Measurements from ENCODE around the gene SEMA6D.
"Not testable (repeated sequence)": the region's sequence is repeated elsewhere in the genome, so short reads cannot be mapped to it uniquely, and the experiment has no call there.

SEMA6D gene

GRCh38 chr15:47718497-47719437, 1.5 kb downstream of the SEMA6D start:
- DNase-seq (ENCODE audit: low read depth, low spot score) = no peak

GRCh38 chr15:47719730-47720129, 2.4 kb downstream of the SEMA6D start:
- DNase-seq (ENCODE audit: low read depth, low spot score) = no peak

GRCh38 chr15:47720555-47720954, 3.2 kb downstream of the SEMA6D start:
- DNase-seq (ENCODE audit: low read depth, low spot score) = no peak

- no peak for DNase-seq (ENCODE audit: low read depth, low spot score)
These were observed 4.4 kb downstream of the SEMA6D start for GRCh38 chr15:47721676-47722075.

GRCh38 chr15:47724346-47724745, 7.0 kb downstream of the SEMA6D start:
- no peak for DNase-seq (ENCODE audit: low read depth, low spot score)

GRCh38 chr15:47725051-47725450, 7.7 kb downstream of the SEMA6D start:
- DNase-seq (ENCODE audit: low read depth, low spot score) = no peak

- no peak for DNase-seq (ENCODE audit: low read depth, low spot score)
These were observed 8.6 kb downstream of the SEMA6D start for GRCh38 chr15:47725906-47726305.

GRCh38 chr15:47726399-47726823, 9.1 kb downstream of the SEMA6D start:
- DNase-seq (ENCODE audit: low read depth, low spot score) = no peak

GRCh38 chr15:47727137-47727536, 9.8 kb downstream of the SEMA6D start:
- no peak for DNase-seq (ENCODE audit: low read depth, low spot score)

- no peak for DNase-seq (ENCODE audit: low read depth, low spot score)
These were observed 10.4 kb downstream of the SEMA6D start for GRCh38 chr15:47727676-47728075.

GRCh38 chr15:47728426-47728825, 11.1 kb downstream of the SEMA6D start:
- no peak for DNase-seq (ENCODE audit: low read depth, low spot score)

GRCh38 chr15:47728886-47729285, 11.6 kb downstream of the SEMA6D start:
- DNase-seq (ENCODE audit: low read depth, low spot score) = no peak

- no peak for DNase-seq (ENCODE audit: low read depth, low spot score)
These were observed 13.9 kb downstream of the SEMA6D start for GRCh38 chr15:47731230-47731629.

GRCh38 chr15:47732248-47732647, 14.9 kb downstream of the SEMA6D start:
- no peak for DNase-seq (ENCODE audit: low read depth, low spot score)

- DNase-seq (ENCODE audit: low read depth, low spot score) = no peak
These were observed 15.8 kb downstream of the SEMA6D start for GRCh38 chr15:47733085-47733484.

GRCh38 chr15:47736143-47736786, 19.0 kb downstream of the SEMA6D start:
- DNase-seq (ENCODE audit: low read depth, low spot score) = no peak

- DNase-seq (ENCODE audit: low read depth, low spot score) = no peak
These were observed 20.2 kb downstream of the SEMA6D start for GRCh38 chr15:47737477-47737876.

GRCh38 chr15:47738144-47738825, 21.0 kb downstream of the SEMA6D start:
- DNase-seq (ENCODE audit: low read depth, low spot score) = not testable (repeated sequence)

- DNase-seq (ENCODE audit: low read depth, low spot score) = no peak
These were observed 23.8 kb downstream of the SEMA6D start for GRCh38 chr15:47741082-47741481.

- DNase-seq (ENCODE audit: low read depth, low spot score) = no peak
These were observed 24.6 kb downstream of the SEMA6D start for GRCh38 chr15:47741907-47742306.

GRCh38 chr15:47742334-47742733, 25.0 kb downstream of the SEMA6D start:
- DNase-seq (ENCODE audit: low read depth, low spot score) = no peak

GRCh38 chr15:47742742-47743141, 25.4 kb downstream of the SEMA6D start:
- DNase-seq (ENCODE audit: low read depth, low spot score) = no peak

Measured in smooth muscle cell of the brain vasculature (primary cell).